ENCODE data around the gene LLGL2. TPM values are rescaled to one million over a fixed set of nuclear protein-coding genes. Genes with fewer than 3 reads are reported as not detected.

Gene LLGL2
- total and polyA plus RNA-seq, 2 donors (not counting 1 experiment from before 2014, with no cell fraction given): 40.6 to 52.0 TPM

GRCh38 chr17:75530837-75531720 is 5.6 kb downstream of the LLGL2 start:
- no peak overlapping the region for H3K4me2 ChIP-seq (replicated peaks; ENCODE audit: low read depth, low read length, poor library complexity, severe bottlenecking)
- H3K27ac ChIP-seq (ENCODE audit: low read length in 2 of 2): no peak overlapping the region
- DNase-seq (no peak), ATAC-seq (ENCODE audit: low read depth) (no peak)
- Mint-ChIP-seq H3K9me3 (ENCODE audit: insufficient read depth) (no peaks in the 10 kb centered on the region), H3K27me3 (no peaks in the 10 kb centered on the region), H3K4me1 (peaks cover 16% of the 10 kb centered on the region), H3K4me3 (no peak overlapping the region), H3K27ac (no peak overlapping the region)
- no peak overlapping the region for H2AFZ ChIP-seq (ENCODE audit: insufficient read depth, low read depth, low read length, poor library complexity, severe bottlenecking)
- intact Hi-C loops (cut with micrococcal nuclease): no loop called here
- ChIA-PET CTCF (interaction anchor here (0.7 kb wide), 1 partner anchor 329 kb away, joined by 4 read pairs; no protein-coding TSS in a partner anchor), POLR2A (interaction anchor here (0.6 kb wide), 1 partner anchor 20 kb away, joined by 5 read pairs; no protein-coding TSS in a partner anchor)
- WGBS (ENCODE audit: insufficient coverage): 96% methylated on average over 19 of the region's 19 CpGs
- H3K9ac ChIP-seq (ENCODE audit: low read length): no peak overlapping the region
- no peaks in the 10 kb centered on the region for H3K36me3 ChIP-seq (replicated peaks in 1 of 2; ENCODE audit: control extremely low read depth in 1 of 2, control insufficient read depth in 1 of 2, extremely low read depth in 1 of 2, insufficient read depth in 2 of 2, low read length in 1 of 2)
- H3K79me2 ChIP-seq (ENCODE audit: control insufficient read depth, insufficient read depth, low read length): peaks cover 11% of the 10 kb centered on the region
- H3K27me3 ChIP-seq (replicated peaks in 1 of 4; ENCODE audit: control extremely low read depth in 1 of 4, control insufficient read depth in 3 of 4, insufficient read depth in 4 of 4, low read length in 3 of 4): peaks cover 0 to 7% (median 0%) of the 10 kb centered on the region in 4 experiments
- no peak overlapping the region for H3K4me3 ChIP-seq (ENCODE audit: control extremely low read depth in 1 of 5, extremely low read depth in 1 of 5, insufficient read depth in 1 of 5, low read depth in 2 of 5, low read length in 4 of 5)
- H3K4me1 ChIP-seq (ENCODE audit: control insufficient read depth in 2 of 2, insufficient read depth in 2 of 2, low read length in 2 of 2): peaks cover 15 to 21% of the 10 kb centered on the region in 2 donors
- H3K9me3 ChIP-seq (ENCODE audit: control extremely low read depth in 1 of 3, control insufficient read depth in 2 of 3, insufficient read depth in 1 of 3, low read length in 2 of 3): no peaks in the 10 kb centered on the region
- peaks cover 7% of the 10 kb centered on the region for H4K20me1 ChIP-seq (ENCODE audit: control insufficient read depth, insufficient read depth, low read length, poor library complexity, severe bottlenecking)
- no peak for TF ChIP-seq CTCF (IDR thresholded peaks at IDR 0.05)
- TF ChIP-seq EZH2 (IDR thresholded peaks at IDR 0.05; ENCODE audit: borderline replicate concordance, insufficient read depth, low read depth, low read length, poor library complexity, severe bottlenecking): no peak

- H3K4me2 ChIP-seq (replicated peaks; ENCODE audit: low read depth, low read length, poor library complexity, severe bottlenecking): no peak overlapping the region
- ATAC-seq (ENCODE audit: low read depth): no peak
- TF ChIP-seq EZH2 (IDR thresholded peaks at IDR 0.05; ENCODE audit: borderline replicate concordance, insufficient read depth, low read depth, low read length, poor library complexity, severe bottlenecking): no peak
- no peak for TF ChIP-seq CTCF (IDR thresholded peaks at IDR 0.05)
These were observed 6.2 kb downstream of the LLGL2 start for GRCh38 chr17:75531721-75532072.

More at GRCh38 chr17:75531721-75532072, 6.2 kb downstream of the LLGL2 start:
- Histone ChIP-seq H3K27ac (ENCODE audit: low read length in 2 of 2) (no peak overlapping the region), H3K4me1 (ENCODE audit: control insufficient read depth in 2 of 2, insufficient read depth in 2 of 2, low read length in 2 of 2) (peaks cover 9 to 15% of the 10 kb centered on the region in 2 donors), H4K20me1 (ENCODE audit: control insufficient read depth, insufficient read depth, low read length, poor library complexity, severe bottlenecking) (peaks cover 2% of the 10 kb centered on the region), H3K4me3 (ENCODE audit: control extremely low read depth in 1 of 5, extremely low read depth in 1 of 5, insufficient read depth in 1 of 5, low read depth in 2 of 5, low read length in 4 of 5) (no peak overlapping the region), H3K9ac (ENCODE audit: low read length) (no peak overlapping the region), H3K79me2 (ENCODE audit: control insufficient read depth, insufficient read depth, low read length) (peaks cover 5% of the 10 kb centered on the region), H3K27me3 (replicated peaks in 1 of 4; ENCODE audit: control extremely low read depth in 1 of 4, control insufficient read depth in 3 of 4, insufficient read depth in 4 of 4, low read length in 3 of 4) (peaks cover 0 to 2% (median 0%) of the 10 kb centered on the region in 4 experiments), H2AFZ (ENCODE audit: insufficient read depth, low read depth, low read length, poor library complexity, severe bottlenecking) (no peak overlapping the region), H3K9me3 (ENCODE audit: control extremely low read depth in 1 of 3, control insufficient read depth in 2 of 3, insufficient read depth in 1 of 3, low read length in 2 of 3) (no peaks in the 10 kb centered on the region), H3K36me3 (replicated peaks in 1 of 2; ENCODE audit: control extremely low read depth in 1 of 2, control insufficient read depth in 1 of 2, extremely low read depth in 1 of 2, insufficient read depth in 2 of 2, low read length in 1 of 2) (no peaks in the 10 kb centered on the region)
- no peak for DNase-seq
- H3K27me3 Mint-ChIP-seq: no peaks in the 10 kb centered on the region
- intact Hi-C loops (cut with micrococcal nuclease): no loop called here
- WGBS (ENCODE audit: insufficient coverage): 100% methylated on average over 2 of the region's 7 CpGs
- POLR2A ChIA-PET: interaction anchor here (0.7 kb wide), 1 partner anchor 40 kb away, joined by 15 read pairs; no protein-coding TSS in a partner anchor
- H3K9me3 Mint-ChIP-seq (ENCODE audit: insufficient read depth): no peaks in the 10 kb centered on the region
- CTCF ChIA-PET: interaction anchor here (0.7 kb wide), 2 partner anchors 12 to 329 kb away, joined by 4 read pairs; no protein-coding TSS in a partner anchor
- no peak overlapping the region for H3K4me3 Mint-ChIP-seq
- H3K27ac Mint-ChIP-seq: no peak overlapping the region
- H3K4me1 Mint-ChIP-seq: peaks cover 10% of the 10 kb centered on the region
